ENCODE measurements around the gene COBL. TPM values are rescaled to one million over a fixed set of nuclear protein-coding genes. Genes with fewer than 3 reads are reported as not detected.

COBL gene
- total and polyA plus RNA-seq, 2 donors (not counting 3 experiments of a cell fraction or from before 2014, with no cell fraction given), result 0.11 TPM; not detected in 1

DNA sequence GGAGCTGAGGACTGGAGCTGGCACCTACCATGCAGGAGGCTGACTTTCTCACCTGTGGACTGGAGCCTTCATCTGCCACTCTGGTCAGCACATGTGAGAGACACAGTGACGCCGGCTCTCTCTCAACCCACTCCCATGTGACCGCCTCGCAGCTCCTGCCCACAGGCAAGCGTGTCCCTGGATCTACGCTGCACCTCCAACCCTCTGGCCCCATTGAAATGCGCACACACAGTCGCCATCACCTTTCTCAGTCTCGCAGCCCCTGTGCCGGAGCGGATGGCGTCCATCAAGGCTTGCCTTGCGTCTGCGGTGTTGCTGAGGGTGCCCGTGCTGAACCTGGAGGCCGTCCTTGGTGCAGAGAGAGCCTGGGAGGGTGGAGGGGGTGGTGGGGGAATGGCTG, 291.7 kb downstream of the COBL start:
- Histone ChIP-seq H3K4me1 (ENCODE audit: control insufficient read depth, extremely low read depth, insufficient read depth, low read length) (peaks cover 2% of the 10 kb centered on the region), H4K20me1 (replicated peaks; ENCODE audit: control insufficient read depth, extremely low read depth, insufficient read depth, low read length) (no peaks in the 10 kb centered on the region), H3K36me3 (ENCODE audit: control insufficient read depth in 2 of 2, extremely low read depth in 1 of 2, insufficient read depth in 2 of 2, low read length in 2 of 2) (no peaks in the 10 kb centered on the region), H3K79me2 (ENCODE audit: control insufficient read depth, insufficient read depth, low read length) (no peaks in the 10 kb centered on the region), H3K4me2 (ENCODE audit: insufficient read depth, low read length) (no peak overlapping the region), H3K9me3 (replicated peaks; ENCODE audit: control insufficient read depth, insufficient read depth, low read length) (no peaks in the 10 kb centered on the region), H3K9me1 (replicated peaks; ENCODE audit: control insufficient read depth, extremely low read depth, insufficient read depth, low read length) (no peaks in the 10 kb centered on the region), H3K4me3 (replicated peaks in 1 of 3; ENCODE audit: insufficient read depth in 1 of 3, low read depth in 1 of 3, low read length in 3 of 3) (no peak overlapping the region), H2AFZ (ENCODE audit: low read depth, low read length) (no peak overlapping the region), H3K9ac (replicated peaks; ENCODE audit: extremely low read depth, insufficient read depth, low read length) (no peak overlapping the region), H3K27me3 (ENCODE audit: control insufficient read depth in 2 of 2, insufficient read depth in 2 of 2, low read length in 2 of 2) (no peaks in the 10 kb centered on the region), H3K27ac (ENCODE audit: insufficient read depth, low read depth, low read length) (no peak overlapping the region)
- CTCF ChIA-PET, result interaction anchor here (1.1 kb wide), 1 partner anchor 15 kb away, joined by 3 read pairs; no protein-coding TSS in a partner anchor
- intact Hi-C loops (cut with micrococcal nuclease), result no loop called here
- TF ChIP-seq EZH2 (IDR thresholded peaks at IDR 0.05; ENCODE audit: borderline replicate concordance, low read depth, low read length, severe bottlenecking), result no peak
- TF ChIP-seq MYC (IDR thresholded peaks at IDR 0.05; ENCODE audit: low read depth, low read length), result no peak
- TF ChIP-seq, protein P1, sequence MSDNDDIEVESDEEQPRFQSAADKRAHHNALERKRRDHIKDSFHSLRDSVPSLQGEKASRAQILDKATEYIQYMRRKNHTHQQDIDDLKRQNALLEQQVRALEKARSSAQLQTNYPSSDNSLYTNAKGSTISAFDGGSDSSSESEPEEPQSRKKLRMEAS (IDR thresholded peaks at IDR 0.05; ENCODE audit: insufficient read depth, insufficient read length), result no peak
- TF ChIP-seq JUN (IDR thresholded peaks at IDR 0.05; ENCODE audit: borderline replicate concordance, insufficient read depth, insufficient read length, low read depth), result no peak
- no peak for TF ChIP-seq POLR2A (IDR thresholded peaks at IDR 0.05; ENCODE audit: low read depth, low read length)
- TF ChIP-seq, protein P2, sequence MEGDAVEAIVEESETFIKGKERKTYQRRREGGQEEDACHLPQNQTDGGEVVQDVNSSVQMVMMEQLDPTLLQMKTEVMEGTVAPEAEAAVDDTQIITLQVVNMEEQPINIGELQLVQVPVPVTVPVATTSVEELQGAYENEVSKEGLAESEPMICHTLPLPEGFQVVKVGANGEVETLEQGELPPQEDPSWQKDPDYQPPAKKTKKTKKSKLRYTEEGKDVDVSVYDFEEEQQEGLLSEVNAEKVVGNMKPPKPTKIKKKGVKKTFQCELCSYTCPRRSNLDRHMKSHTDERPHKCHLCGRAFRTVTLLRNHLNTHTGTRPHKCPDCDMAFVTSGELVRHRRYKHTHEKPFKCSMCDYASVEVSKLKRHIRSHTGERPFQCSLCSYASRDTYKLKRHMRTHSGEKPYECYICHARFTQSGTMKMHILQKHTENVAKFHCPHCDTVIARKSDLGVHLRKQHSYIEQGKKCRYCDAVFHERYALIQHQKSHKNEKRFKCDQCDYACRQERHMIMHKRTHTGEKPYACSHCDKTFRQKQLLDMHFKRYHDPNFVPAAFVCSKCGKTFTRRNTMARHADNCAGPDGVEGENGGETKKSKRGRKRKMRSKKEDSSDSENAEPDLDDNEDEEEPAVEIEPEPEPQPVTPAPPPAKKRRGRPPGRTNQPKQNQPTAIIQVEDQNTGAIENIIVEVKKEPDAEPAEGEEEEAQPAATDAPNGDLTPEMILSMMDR (IDR thresholded peaks at IDR 0.05; ENCODE audit: extremely low read depth in 1 of 2, insufficient read depth in 1 of 2, low read depth in 1 of 2, low read length in 2 of 2), result no peak
- no peak for TF ChIP-seq FOS (IDR thresholded peaks at IDR 0.05; ENCODE audit: borderline replicate concordance, insufficient read depth, low read length)
- no peak for TF ChIP-seq POLR2AphosphoS5 (IDR thresholded peaks at IDR 0.05; ENCODE audit: insufficient read depth, low read depth, low read length)
- no peak for TF ChIP-seq GATA2 (IDR thresholded peaks at IDR 0.05; ENCODE audit: insufficient read depth, insufficient read length, low read depth, low read length)
- DNase-seq (ENCODE audit: low read depth, low spot score) (no peak), FAIRE-seq (no peak)
- POLR2A ChIA-PET, result no interaction called here
- dilution Hi-C loops (cut with MboI; ENCODE audit: extremely low pct_ligation_motif_present, low sequenced_read_pairs), result no loop called here
- no TSS peak for BruUV-seq (replicated peaks)
